GM21786 (cell line): ENCODE data around the gene ADARB1.

ENCODE experiments used
- ATAC-seq: cut with Tn5 transposase; IDR thresholded peaks from one replicate; pipeline ENCODE4 v1.9.1; 2021; ENCODE audit not compliant: unreplicated experiment

Gene ADARB1

GRCh38 chr21:45259206-45259840 lies 184.9 kb downstream of the ADARB1 start:
- no peak for ATAC-seq

- ATAC-seq, result no peak
Measured at GRCh38 chr21:45260191-45260825, 185.9 kb downstream of the ADARB1 start.

GRCh38 chr21:45261093-45261492 lies 186.7 kb downstream of the ADARB1 start:
- no peak for ATAC-seq

GRCh38 chr21:45262041-45262581 lies 187.7 kb downstream of the ADARB1 start:
- no peak for ATAC-seq

- no peak for ATAC-seq
Measured at GRCh38 chr21:45262616-45263015, 188.2 kb downstream of the ADARB1 start.

- ATAC-seq, result no peak
Measured at GRCh38 chr21:45263534-45263933, 189.2 kb downstream of the ADARB1 start.

GRCh38 chr21:45264146-45264911 lies 189.9 kb downstream of the ADARB1 start:
- ATAC-seq, result no peak

GRCh38 chr21:45264912-45265515 lies 190.6 kb downstream of the ADARB1 start:
- no peak for ATAC-seq

GRCh38 chr21:45265721-45266517 lies 191.5 kb downstream of the ADARB1 start:
- no peak for ATAC-seq

- ATAC-seq, result no peak
Measured at GRCh38 chr21:45266518-45267389, 192.4 kb downstream of the ADARB1 start.

GRCh38 chr21:45267390-45267760 lies 193.0 kb downstream of the ADARB1 start:
- ATAC-seq, result no peak

GRCh38 chr21:45269861-45270260 lies 195.5 kb downstream of the ADARB1 start:
- ATAC-seq, result no peak

GRCh38 chr21:45270306-45270821 lies 196.0 kb downstream of the ADARB1 start:
- ATAC-seq, result no peak
